ENCODE results near the gene WFDC10A.

Gene WFDC10A

GRCh38 chr20:45670139-45670538 lies 40.6 kb downstream of the WFDC10A start, which contains the start of gene WFDC11:
Gene WFDC11 (minus strand): TSS chr20:45670239. CDS start chr20:45650600, 19,639 bp downstream.
- Histone ChIP-seq H3K36me3 (no peaks in the 10 kb centered on the region), H3K9me3 (peaks cover 0 to 6% (median 0%) of the 10 kb centered on the region in 3 donors), H3K27me3 (no peaks in the 10 kb centered on the region), H3K4me1 (no peaks in the 10 kb centered on the region), H3K27ac (no peak within 1 kb of the TSS), H3K4me3 (no peak within 1 kb of the TSS)
- DNase-seq, result no peak
- intact Hi-C loops (cut with DNase I; ENCODE audit: low total_unique reads), result no loop called here
- TF ChIP-seq, protein P1, sequence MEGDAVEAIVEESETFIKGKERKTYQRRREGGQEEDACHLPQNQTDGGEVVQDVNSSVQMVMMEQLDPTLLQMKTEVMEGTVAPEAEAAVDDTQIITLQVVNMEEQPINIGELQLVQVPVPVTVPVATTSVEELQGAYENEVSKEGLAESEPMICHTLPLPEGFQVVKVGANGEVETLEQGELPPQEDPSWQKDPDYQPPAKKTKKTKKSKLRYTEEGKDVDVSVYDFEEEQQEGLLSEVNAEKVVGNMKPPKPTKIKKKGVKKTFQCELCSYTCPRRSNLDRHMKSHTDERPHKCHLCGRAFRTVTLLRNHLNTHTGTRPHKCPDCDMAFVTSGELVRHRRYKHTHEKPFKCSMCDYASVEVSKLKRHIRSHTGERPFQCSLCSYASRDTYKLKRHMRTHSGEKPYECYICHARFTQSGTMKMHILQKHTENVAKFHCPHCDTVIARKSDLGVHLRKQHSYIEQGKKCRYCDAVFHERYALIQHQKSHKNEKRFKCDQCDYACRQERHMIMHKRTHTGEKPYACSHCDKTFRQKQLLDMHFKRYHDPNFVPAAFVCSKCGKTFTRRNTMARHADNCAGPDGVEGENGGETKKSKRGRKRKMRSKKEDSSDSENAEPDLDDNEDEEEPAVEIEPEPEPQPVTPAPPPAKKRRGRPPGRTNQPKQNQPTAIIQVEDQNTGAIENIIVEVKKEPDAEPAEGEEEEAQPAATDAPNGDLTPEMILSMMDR (IDR thresholded peaks at IDR 0.05), result no peak

GRCh38 chr20:45672765-45673164 lies 43.2 kb downstream of the WFDC10A start:
- DNase-seq, result no peak
- TF ChIP-seq, protein P1 (IDR thresholded peaks at IDR 0.05), result no peak
- intact Hi-C loops (cut with DNase I; ENCODE audit: low total_unique reads), result no loop called here

GRCh38 chr20:45679650-45680049 lies 50.1 kb downstream of the WFDC10A start:
- Histone ChIP-seq H3K4me1 (no peaks in the 10 kb centered on the region), H3K36me3 (no peaks in the 10 kb centered on the region), H3K27me3 (no peaks in the 10 kb centered on the region), H3K27ac (no peak overlapping the region), H3K9me3 (peaks cover 0 to 32% (median 27%) of the 10 kb centered on the region in 3 donors), H3K4me3 (no peak overlapping the region)
- no peak for DNase-seq
- TF ChIP-seq, protein P1 (IDR thresholded peaks at IDR 0.05), result no peak
- intact Hi-C loops (cut with DNase I; ENCODE audit: low total_unique reads), result no loop called here

More at GRCh38 chr20:45672765-45673164, 43.2 kb downstream of the WFDC10A start:
- Histone ChIP-seq H3K27me3 (no peaks in the 10 kb centered on the region), H3K4me3 (no peak overlapping the region), H3K9me3 (peaks cover 0 to 6% (median 4%) of the 10 kb centered on the region in 3 donors), H3K27ac (no peak overlapping the region), H3K4me1 (no peaks in the 10 kb centered on the region), H3K36me3 (no peaks in the 10 kb centered on the region)
